K562 (cell line): ENCODE data around the gene ARHGAP9. TPM values are rescaled to one million over a fixed set of nuclear protein-coding genes. Genes with fewer than 3 reads are reported as not detected.

Experiments used
- ATF3 ChIP-seq, 2 experiments: fragments of 450-650 bp in 1 of 2; sonication (generic) in 1 of 2; formaldehyde crosslinking in 1 of 2; IDR thresholded peaks in 1 of 2; conservative IDR thresholded peaks in 1 of 2; 2 replicates each; pipeline versions ENCODE4 v1.6.1 to v1.8.1; 2016 to 2023; ENCODE audit warnings: mild to moderate bottlenecking in 2 of 2, moderate library complexity in 2 of 2, inconsistent platforms in 1 of 2, missing genetic modification reagents in 1 of 2
- ESRRB ChIP-seq: fragments of 250-450 bp; sonication (Bioruptor Pico); IDR thresholded peaks from 2 replicates; pipeline ENCODE4 v1.5.0; 2020; ENCODE audit warnings: mild to moderate bottlenecking, moderate library complexity, borderline replicate concordance
- GATA2 ChIP-seq: sonication (generic); formaldehyde crosslinking; IDR thresholded peaks from 2 replicates; pipeline ENCODE4 v1.4.0; 2020; ENCODE audit warnings: mild to moderate bottlenecking, missing genetic modification reagents
- HLTF ChIP-seq: fragments of 450-650 bp; IDR thresholded peaks from 2 replicates; pipeline ENCODE4 v1.6.1; 2016
- JUN ChIP-seq, 2 experiments: sonication (generic) in 1 of 2; formaldehyde crosslinking in 1 of 2; IDR thresholded peaks; 2 replicates each; pipeline versions ENCODE4 v1.6.1 to v1.8.0; 2012 to 2022; ENCODE audit warnings: borderline replicate concordance in 2 of 2, mild to moderate bottlenecking in 2 of 2, improper control_type of control experiment in 1 of 2, low read depth in 1 of 2, low read length in 1 of 2, missing genetic modification reagents in 1 of 2
- NCOR1 ChIP-seq: fragments of 450-650 bp; IDR thresholded peaks from 2 replicates; pipeline ENCODE4 v1.6.1; 2016; ENCODE audit warnings: mild to moderate bottlenecking, moderate library complexity
- ZBTB11 ChIP-seq, 3 experiments: fragments of 200-800 bp in 1 of 3; fragments of 250-450 bp in 1 of 3; fragments of 450-650 bp in 1 of 3; sonication (Bioruptor Pico) in 1 of 3; sonication (Bioruptor generic) in 1 of 3; formaldehyde crosslinking in 1 of 3; IDR thresholded peaks; 2 replicates each; pipeline versions ENCODE4 v1.6.1 to v1.8.0; 2016 to 2022; ENCODE audit warnings: mild to moderate bottlenecking in 2 of 3, missing genetic modification characterization in 2 of 3, missing compliant biosample characterization in 1 of 3, moderate library complexity in 1 of 3
- ZNF518B ChIP-seq: fragments of 250-450 bp; sonication (Bioruptor Pico); IDR thresholded peaks from 2 replicates; pipeline ENCODE4 v1.5.0; 2021; ENCODE audit warnings: mild to moderate bottlenecking, moderate library complexity
- ZNF668 ChIP-seq: fragments of 250-450 bp; sonication (Bioruptor Pico); IDR thresholded peaks from 2 replicates; pipeline ENCODE4 v1.8.0; 2022; ENCODE audit warnings: mild to moderate bottlenecking, inconsistent platforms
- polyA plus RNA-seq, 8 experiments: library from polyadenylated mRNA; depleted of rRNA in 4 of 8; stranded (reverse) in 5 of 8; unstranded in 3 of 8; fragments of >200 nt; fragmentation: Nextera tagmentation in 2 of 8; fragmentation: Illumina TruSeq in 1 of 8; extraction: Ambion mirVana in 2 of 8; extraction: Trizol in 1 of 8; gene quantifications; 2 replicates each; pipeline versions ENCODE4 v1.2.1 to v1.2.3, GENCODE V29; 2011 to 2014; ENCODE audit warnings: inconsistent platforms in 1 of 8, missing spikeins in 1 of 8
- total RNA-seq, 7 experiments: library from RNA; depleted of rRNA in 6 of 7; stranded (reverse); fragments of >200 nt in 6 of 7; fragmentation: Illumina TruSeq in 2 of 7; extraction: Trizol in 2 of 7; gene quantifications; 2 replicates each; pipeline versions ENCODE4 v1.2.1 to v1.2.3, GENCODE V29; 2011 to 2021; ENCODE audit warnings: low replicate concordance in 1 of 7
- TF ChIP-seq, protein P1 (sequence below): sonication (generic); formaldehyde crosslinking; IDR thresholded peaks from 2 replicates; pipeline ENCODE4 v1.4.0; 2020; ENCODE audit warnings: mild to moderate bottlenecking, missing genetic modification reagents
- TF ChIP-seq, protein P2 (sequence below): fragments of 250-450 bp; sonication (Bioruptor Pico); IDR thresholded peaks from 2 replicates; pipeline ENCODE4 v1.5.0; 2021

ARHGAP9 gene
- total and polyA plus RNA-seq, 9 of the 15 experiments (the other 6 are each of a cell fraction or from before 2014, with no cell fraction given), result 1.5 to 10.2 (median 5.1) TPM

GRCh38 chr12:57477710-57478681 lies 1.7 kb downstream of the ARHGAP9 start (continued):
- TF ChIP-seq ATF3 (IDR thresholded peaks at IDR 0.05), result peak; percentile 44; the same call in 1 of the 2 replicates
- TF ChIP-seq ATF3 (CRISPR knock-in tag; conservative IDR thresholded peaks at IDR 0.05), result no peak
- no peak for TF ChIP-seq ESRRB (CRISPR knock-in tag)
- TF ChIP-seq ZBTB11 (CRISPR knock-in tag; IDR thresholded peaks at IDR 0.05), result peak in 1 of 3 experiments; percentile 59; a peak in 2 of 6 replicates
- TF ChIP-seq NCOR1, result no peak
- TF ChIP-seq ZNF668, result no peak
- TF ChIP-seq HLTF, result no peak
- TF ChIP-seq, protein P1, sequence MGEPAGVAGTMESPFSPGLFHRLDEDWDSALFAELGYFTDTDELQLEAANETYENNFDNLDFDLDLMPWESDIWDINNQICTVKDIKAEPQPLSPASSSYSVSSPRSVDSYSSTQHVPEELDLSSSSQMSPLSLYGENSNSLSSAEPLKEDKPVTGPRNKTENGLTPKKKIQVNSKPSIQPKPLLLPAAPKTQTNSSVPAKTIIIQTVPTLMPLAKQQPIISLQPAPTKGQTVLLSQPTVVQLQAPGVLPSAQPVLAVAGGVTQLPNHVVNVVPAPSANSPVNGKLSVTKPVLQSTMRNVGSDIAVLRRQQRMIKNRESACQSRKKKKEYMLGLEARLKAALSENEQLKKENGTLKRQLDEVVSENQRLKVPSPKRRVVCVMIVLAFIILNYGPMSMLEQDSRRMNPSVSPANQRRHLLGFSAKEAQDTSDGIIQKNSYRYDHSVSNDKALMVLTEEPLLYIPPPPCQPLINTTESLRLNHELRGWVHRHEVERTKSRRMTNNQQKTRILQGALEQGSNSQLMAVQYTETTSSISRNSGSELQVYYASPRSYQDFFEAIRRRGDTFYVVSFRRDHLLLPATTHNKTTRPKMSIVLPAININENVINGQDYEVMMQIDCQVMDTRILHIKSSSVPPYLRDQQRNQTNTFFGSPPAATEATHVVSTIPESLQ, result no peak
- no peak for TF ChIP-seq ZNF518B (CRISPR knock-in tag)
- TF ChIP-seq, protein P2, sequence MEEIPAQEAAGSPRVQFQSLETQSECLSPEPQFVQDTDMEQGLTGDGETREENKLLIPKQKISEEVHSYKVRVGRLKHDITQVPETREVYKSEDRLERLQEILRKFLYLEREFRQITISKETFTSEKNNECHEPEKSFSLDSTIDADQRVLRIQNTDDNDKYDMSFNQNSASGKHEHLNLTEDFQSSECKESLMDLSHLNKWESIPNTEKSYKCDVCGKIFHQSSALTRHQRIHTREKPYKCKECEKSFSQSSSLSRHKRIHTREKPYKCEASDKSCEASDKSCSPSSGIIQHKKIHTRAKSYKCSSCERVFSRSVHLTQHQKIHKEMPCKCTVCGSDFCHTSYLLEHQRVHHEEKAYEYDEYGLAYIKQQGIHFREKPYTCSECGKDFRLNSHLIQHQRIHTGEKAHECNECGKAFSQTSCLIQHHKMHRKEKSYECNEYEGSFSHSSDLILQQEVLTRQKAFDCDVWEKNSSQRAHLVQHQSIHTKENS (CRISPR knock-in tag), result no peak
- TF ChIP-seq GATA2 (CRISPR knock-in tag), result no peak
- TF ChIP-seq JUN (IDR thresholded peaks at IDR 0.05; ENCODE audit: borderline replicate concordance, low read depth, low read length), result 0 out of 2 replicates have a peak, but pooled peaks have one; percentile 13
- TF ChIP-seq JUN (CRISPR knock-in tag; IDR thresholded peaks at IDR 0.05; ENCODE audit: borderline replicate concordance), result no peak
